H9 (cell line): ENCODE measurements around the gene AZGP1. TPM values are rescaled to one million over a fixed set of nuclear protein-coding genes. Genes with fewer than 3 reads are reported as not detected.

ENCODE experiments used
- DNase-seq: peaks from one replicate; pipeline ENCODE4 v3.0.0-alpha.2; 2017
- H2AFZ ChIP-seq: one replicate; pipeline ENCODE4 v1.6.1; 2013; ENCODE audit warnings: mild to moderate bottlenecking, low read length, control low read depth, moderate library complexity
- H2AK5ac ChIP-seq: 2 replicates; pipeline ENCODE4 v1.6.1; 2013; ENCODE audit warnings: low read length, control low read depth, mixed read lengths; ENCODE audit not compliant: insufficient read length
- H2BK120ac ChIP-seq: one replicate; pipeline ENCODE4 v1.6.1; 2013; ENCODE audit warnings: low read depth, mild to moderate bottlenecking, low read length, control low read depth, inconsistent platforms; ENCODE audit not compliant: poor library complexity, severe bottlenecking
- H2BK12ac ChIP-seq: 2 replicates; pipeline ENCODE4 v1.6.1; 2013; ENCODE audit warnings: low read length, control low read depth, mixed read lengths, low read depth; ENCODE audit not compliant: insufficient read length
- H2BK15ac ChIP-seq: 2 replicates; pipeline ENCODE4 v1.6.1; 2013; ENCODE audit warnings: low read depth, low read length, control low read depth
- H2BK20ac ChIP-seq: one replicate; pipeline ENCODE4 v1.6.1; 2013; ENCODE audit warnings: low read depth, mild to moderate bottlenecking, low read length, control low read depth, inconsistent platforms; ENCODE audit not compliant: poor library complexity, severe bottlenecking
- H2BK5ac ChIP-seq: 2 replicates; pipeline ENCODE4 v1.6.1; 2013; ENCODE audit warnings: low read length, control low read depth, mixed read lengths; ENCODE audit not compliant: insufficient read length
- H3K14ac ChIP-seq: 2 replicates; pipeline ENCODE4 v1.6.1; 2013; ENCODE audit warnings: low read length, control low read depth; ENCODE audit not compliant: insufficient read depth
- H3K18ac ChIP-seq: 2 replicates; pipeline ENCODE4 v1.6.1; 2013; ENCODE audit warnings: low read depth, mild to moderate bottlenecking, mixed read lengths, low read length, control low read depth; ENCODE audit not compliant: insufficient read length
- H3K23ac ChIP-seq: 2 replicates; pipeline ENCODE4 v1.6.1; 2013; ENCODE audit warnings: low read length, control low read depth, mixed read lengths, low read depth; ENCODE audit not compliant: insufficient read length
- H3K23me2 ChIP-seq: 2 replicates; pipeline ENCODE4 v1.6.1; 2013; ENCODE audit warnings: low read depth, mild to moderate bottlenecking, mixed read lengths, low read length, control low read depth; ENCODE audit not compliant: insufficient read length, poor library complexity, severe bottlenecking
- H3K27ac ChIP-seq: 2 replicates; pipeline ENCODE4 v1.5.1; 2013; ENCODE audit warnings: low read length, control low read depth, mixed read lengths, low read depth; ENCODE audit not compliant: insufficient read length
- H3K27me3 ChIP-seq: 2 replicates; pipeline ENCODE4 v1.6.1; 2013; ENCODE audit warnings: low read length, control low read depth, inconsistent platforms; ENCODE audit not compliant: insufficient read depth
- H3K4ac ChIP-seq: 2 replicates; pipeline ENCODE4 v1.6.1; 2013; ENCODE audit warnings: low read depth, mild to moderate bottlenecking, control low read depth, inconsistent platforms, low read length, moderate library complexity
- H3K4me1 ChIP-seq: 2 replicates; pipeline ENCODE4 v1.6.1; 2013; ENCODE audit warnings: low read length, control low read depth, inconsistent platforms; ENCODE audit not compliant: insufficient read depth
- H3K4me2 ChIP-seq: 2 replicates; pipeline ENCODE4 v1.6.1; 2013; ENCODE audit warnings: low read length, control low read depth, mixed read lengths; ENCODE audit not compliant: insufficient read length, insufficient read depth
- H3K56ac ChIP-seq: 2 replicates; pipeline ENCODE4 v1.6.1; 2013; ENCODE audit warnings: low read depth, mild to moderate bottlenecking, mixed read lengths, low read length, control low read depth; ENCODE audit not compliant: insufficient read length
- H3K79me1 ChIP-seq: 2 replicates; pipeline ENCODE4 v1.6.1; 2013; ENCODE audit warnings: low read depth, mild to moderate bottlenecking, moderate library complexity, low read length, control low read depth, inconsistent platforms; ENCODE audit not compliant: insufficient read depth, poor library complexity, severe bottlenecking
- H3K79me2 ChIP-seq: 2 replicates; pipeline ENCODE4 v1.6.1; 2013; ENCODE audit warnings: low read length, control low read depth, inconsistent platforms; ENCODE audit not compliant: insufficient read depth
- H3K9ac ChIP-seq: 2 replicates; pipeline ENCODE4 v1.6.1; 2013; ENCODE audit warnings: low read length, control low read depth, mixed read lengths; ENCODE audit not compliant: insufficient read length; ENCODE audit errors: extremely low read depth
- H3K9me3 ChIP-seq: one replicate; pipeline ENCODE4 v1.6.1; 2013; ENCODE audit warnings: low read depth, low read length, inconsistent platforms; ENCODE audit not compliant: control insufficient read depth
- H3T11ph ChIP-seq: one replicate; pipeline ENCODE4 v1.6.1; 2013; ENCODE audit warnings: mild to moderate bottlenecking, low read length, control low read depth, inconsistent platforms
- H4K20me1 ChIP-seq: one replicate; pipeline ENCODE4 v1.6.1; 2013; ENCODE audit not compliant: control insufficient read depth, insufficient read length, insufficient read depth
- H4K5ac ChIP-seq: 2 replicates; pipeline ENCODE4 v1.6.1; 2013; ENCODE audit warnings: low read depth, mild to moderate bottlenecking, mixed read lengths, low read length, control low read depth; ENCODE audit not compliant: insufficient read length
- H4K8ac ChIP-seq: replicated peaks from 2 replicates; pipeline ENCODE4 v1.6.1; 2013; ENCODE audit warnings: low read length, control low read depth, mixed read lengths, low read depth; ENCODE audit not compliant: insufficient read length
- H4K91ac ChIP-seq: 2 replicates; pipeline ENCODE4 v1.6.1; 2013; ENCODE audit warnings: low read depth, mild to moderate bottlenecking, moderate library complexity, mixed read lengths, low read length, control low read depth; ENCODE audit not compliant: insufficient read length
- H3K27ac Mint-ChIP-seq, 3 experiments: 2 replicates in 2 of 3; 3 replicates in 1 of 3; pipeline ENCODE4 v1.8.0; 2020 to 2021; ENCODE audit warnings: mixed read lengths in 3 of 3, mild to moderate bottlenecking in 1 of 3, moderate library complexity in 1 of 3
- H3K27me3 Mint-ChIP-seq: 2 replicates; pipeline ENCODE4 v1.8.0; 2021; ENCODE audit warnings: low read depth, mild to moderate bottlenecking, moderate library complexity, mixed read lengths
- H3K36me3 Mint-ChIP-seq, 3 experiments: 2 replicates in 2 of 3; 3 replicates in 1 of 3; pipeline ENCODE4 v1.8.0; 2020 to 2021; ENCODE audit warnings: low read depth in 3 of 3, mixed read lengths in 3 of 3; ENCODE audit not compliant: insufficient read depth in 1 of 3
- H3K4me1 Mint-ChIP-seq, 2 experiments: 2 replicates each; pipeline ENCODE4 v1.8.0; 2020; ENCODE audit warnings: mixed read lengths in 2 of 2
- H3K4me3 Mint-ChIP-seq, 2 experiments: 2 replicates in 1 of 2; 3 replicates in 1 of 2; pipeline ENCODE4 v1.8.0; 2020 to 2021; ENCODE audit warnings: mild to moderate bottlenecking in 2 of 2, mixed read lengths in 2 of 2, moderate library complexity in 1 of 2
- H3K9me3 Mint-ChIP-seq, 2 experiments: 2 replicates in 1 of 2; 3 replicates in 1 of 2; pipeline ENCODE4 v1.8.0; 2020; ENCODE audit warnings: mild to moderate bottlenecking in 2 of 2, mixed read lengths in 2 of 2, moderate library complexity in 1 of 2
- WGBS: extraction: QIAGEN DNeasy Blood & Tissue Kit; methylation state at CpG from one replicate; pipeline ENCODE4 v1.1.7; 2013; ENCODE audit warnings: missing lambda C conversion rate, low lambda C conversion rate, mixed read lengths; ENCODE audit not compliant: insufficient read length; ENCODE audit errors: extremely low coverage; 5-methylcytosine and 5-hydroxymethylcytosine counted together
- total RNA-seq: library from RNA; stranded (reverse); gene quantifications from 2 replicates; pipeline ENCODE4 v1.2.1, GENCODE V29; 2021
- TF ChIP-seq, protein P1 (sequence below): fragments of 200-600 bp; sonication (generic); conservative IDR thresholded peaks from 3 replicates; pipeline ENCODE4 v1.8.0; 2021; ENCODE audit warnings: antibody characterized with exemption, mild to moderate bottlenecking

AZGP1 gene
- total RNA-seq, 1 experiment from 2014 or later: not detected

GRCh38 chr7:100003711-100004661 is 28.2 kb upstream of the AZGP1 start:
- peak overlapping the region; percentile 51 for H4K5ac ChIP-seq
- H4K91ac ChIP-seq: no peak overlapping the region
- H3K36me3 Mint-ChIP-seq: no peaks in the 10 kb centered on the region
- peaks cover 3% of the 10 kb centered on the region; the same call in 1 of the 2 replicates for H3K27me3 Mint-ChIP-seq
- H2AK5ac ChIP-seq: no peak overlapping the region
- H3K18ac ChIP-seq: no peak overlapping the region
- peaks cover 5 to 13% of the 10 kb centered on the region in 2 experiments for H3K4me1 Mint-ChIP-seq
- no peaks in the 10 kb centered on the region for H3K4me1 ChIP-seq
- no peak overlapping the region for H2BK120ac ChIP-seq
- H3K27ac Mint-ChIP-seq: peak overlapping the region in 2 of 3 experiments; percentile 19 to 66; a peak in 2 of 7 replicates
- H3K9me3 Mint-ChIP-seq: no peaks in the 10 kb centered on the region
- peak overlapping the region; percentile 34 for H2BK20ac ChIP-seq
- H3K27me3 ChIP-seq: no peaks in the 10 kb centered on the region
- H3K4ac ChIP-seq: no peak overlapping the region
- WGBS: no CpG with 5 or more reads among the region's 14 CpGs
- no peaks in the 10 kb centered on the region for H3K23me2 ChIP-seq
- H3K23ac ChIP-seq: no peak overlapping the region
- H3K9me3 ChIP-seq: no peaks in the 10 kb centered on the region
- H3K79me1 ChIP-seq: no peaks in the 10 kb centered on the region
- no peak overlapping the region for H3K27ac ChIP-seq
- H3K4me3 Mint-ChIP-seq: no peak overlapping the region; a peak in 1 of 5 replicates
- H2BK12ac ChIP-seq: no peak overlapping the region
- no peak for DNase-seq
- no peak overlapping the region for H2AFZ ChIP-seq
- no peak overlapping the region for H3K56ac ChIP-seq
- no peak overlapping the region for H3K9ac ChIP-seq
- H2BK5ac ChIP-seq: no peak overlapping the region
- H3K79me2 ChIP-seq: no peaks in the 10 kb centered on the region
- H3K14ac ChIP-seq: peak overlapping the region; percentile 63
- no peaks in the 10 kb centered on the region for H4K20me1 ChIP-seq
- TF ChIP-seq, protein P1, sequence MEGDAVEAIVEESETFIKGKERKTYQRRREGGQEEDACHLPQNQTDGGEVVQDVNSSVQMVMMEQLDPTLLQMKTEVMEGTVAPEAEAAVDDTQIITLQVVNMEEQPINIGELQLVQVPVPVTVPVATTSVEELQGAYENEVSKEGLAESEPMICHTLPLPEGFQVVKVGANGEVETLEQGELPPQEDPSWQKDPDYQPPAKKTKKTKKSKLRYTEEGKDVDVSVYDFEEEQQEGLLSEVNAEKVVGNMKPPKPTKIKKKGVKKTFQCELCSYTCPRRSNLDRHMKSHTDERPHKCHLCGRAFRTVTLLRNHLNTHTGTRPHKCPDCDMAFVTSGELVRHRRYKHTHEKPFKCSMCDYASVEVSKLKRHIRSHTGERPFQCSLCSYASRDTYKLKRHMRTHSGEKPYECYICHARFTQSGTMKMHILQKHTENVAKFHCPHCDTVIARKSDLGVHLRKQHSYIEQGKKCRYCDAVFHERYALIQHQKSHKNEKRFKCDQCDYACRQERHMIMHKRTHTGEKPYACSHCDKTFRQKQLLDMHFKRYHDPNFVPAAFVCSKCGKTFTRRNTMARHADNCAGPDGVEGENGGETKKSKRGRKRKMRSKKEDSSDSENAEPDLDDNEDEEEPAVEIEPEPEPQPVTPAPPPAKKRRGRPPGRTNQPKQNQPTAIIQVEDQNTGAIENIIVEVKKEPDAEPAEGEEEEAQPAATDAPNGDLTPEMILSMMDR: no peak
- H3K4me2 ChIP-seq: no peak overlapping the region
- no peak overlapping the region for H2BK15ac ChIP-seq
- H4K8ac ChIP-seq: no peak overlapping the region
- H3T11ph ChIP-seq: no peak overlapping the region
